Right hindlimb (tissue), 1 donor: ENCODE results near the gene CNTN4.

Source experiments
- DNase-seq: peaks from one replicate; pipeline ENCODE4 v3.0.0-alpha.2; 2018

The CNTN4 gene

DNA sequence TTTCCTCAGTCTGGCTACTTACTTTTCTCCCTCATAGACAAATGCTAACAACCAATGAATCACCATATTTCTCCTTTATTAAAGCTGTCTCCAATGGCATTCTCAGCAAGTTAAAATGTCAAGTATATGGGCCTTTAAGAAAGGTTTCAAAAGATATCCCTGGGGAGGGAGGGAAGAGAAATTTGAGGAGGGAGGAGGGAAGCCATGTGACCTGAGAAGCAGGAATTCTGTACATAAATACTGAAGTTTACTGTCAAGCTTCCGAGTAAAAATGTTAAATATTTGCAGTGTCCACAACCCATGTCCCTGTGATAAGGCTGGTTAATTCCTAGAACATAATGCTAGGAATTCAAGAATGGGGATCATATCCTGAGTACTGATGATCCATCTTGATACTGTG is 175.9 kb downstream of the CNTN4 start:
- DNase-seq, result no peak

GRCh38 chr3:2283818-2284217 is 185.2 kb downstream of the CNTN4 start:
- DNase-seq, result no peak

- no peak for DNase-seq
These were observed 202.3 kb downstream of the CNTN4 start for GRCh38 chr3:2300938-2301337.

DNA sequence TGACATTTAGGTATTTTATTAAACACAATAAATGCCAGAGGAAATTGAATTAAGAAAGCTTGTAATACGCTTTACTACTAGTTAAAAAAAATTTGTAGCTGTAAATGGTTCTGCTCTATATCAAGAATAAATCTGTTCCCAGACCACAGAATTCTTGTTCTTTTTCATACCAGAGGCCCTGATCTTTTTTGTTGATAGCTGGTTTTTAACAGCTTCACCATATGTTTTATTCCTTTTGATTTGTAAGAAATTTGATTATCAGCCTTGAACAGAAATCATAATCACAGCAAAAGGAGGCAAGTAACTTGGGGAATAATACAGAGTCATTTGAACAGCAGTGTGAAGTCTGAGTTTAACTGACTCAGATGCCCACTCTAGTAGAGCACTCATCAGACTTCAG is 202.7 kb downstream of the CNTN4 start:
- no peak for DNase-seq

GRCh38 chr3:2303566-2303965 is 204.9 kb downstream of the CNTN4 start:
- DNase-seq, result peak; percentile 36

DNA sequence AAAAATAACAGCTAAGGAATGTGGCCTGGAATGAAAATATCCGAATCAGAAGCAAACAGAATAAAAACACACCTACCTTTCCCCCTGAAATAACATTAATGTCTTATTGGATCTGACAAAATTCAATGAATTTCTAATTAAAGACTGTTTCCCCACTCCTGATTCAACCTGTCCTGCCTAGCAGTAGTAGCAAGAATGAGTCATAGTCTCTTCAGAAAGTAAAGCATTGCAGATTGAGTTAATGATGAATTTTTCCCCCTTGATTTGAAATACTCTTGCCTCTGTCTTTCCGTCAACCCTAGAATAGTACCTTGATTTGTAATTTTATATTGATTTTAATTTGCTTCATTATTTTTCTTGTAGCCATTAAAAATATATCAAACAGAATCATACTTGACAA is 212.4 kb downstream of the CNTN4 start:
- no peak for DNase-seq

DNA sequence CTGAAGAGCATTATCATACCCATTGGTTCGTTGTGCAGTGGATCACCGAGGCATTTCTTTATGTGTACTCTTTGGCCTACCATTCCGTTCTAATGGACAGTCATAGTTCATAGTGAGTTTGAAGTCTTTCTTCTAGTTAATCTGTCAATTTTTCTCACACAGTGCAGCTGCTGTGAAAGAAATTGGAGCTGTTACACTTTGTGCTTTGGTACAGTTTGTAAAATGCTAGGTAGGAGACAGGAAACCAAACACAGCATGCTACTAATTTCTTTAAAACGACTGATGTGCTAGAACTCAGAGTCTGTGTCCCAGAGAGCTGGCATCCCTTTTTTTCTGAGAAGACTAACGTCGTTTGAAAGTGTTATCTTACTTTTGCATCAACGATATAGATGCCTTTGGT is 218.9 kb downstream of the CNTN4 start:
- DNase-seq, result no peak

GRCh38 chr3:2334921-2335320 is 236.3 kb downstream of the CNTN4 start:
- DNase-seq, result no peak

GRCh38 chr3:2343031-2343682 is 244.5 kb downstream of the CNTN4 start:
- DNase-seq, result no peak

- DNase-seq, result no peak
These were observed 253.6 kb downstream of the CNTN4 start for GRCh38 chr3:2352134-2352762.

GRCh38 chr3:2354702-2355101 is 256.0 kb downstream of the CNTN4 start:
- DNase-seq, result no peak

DNA sequence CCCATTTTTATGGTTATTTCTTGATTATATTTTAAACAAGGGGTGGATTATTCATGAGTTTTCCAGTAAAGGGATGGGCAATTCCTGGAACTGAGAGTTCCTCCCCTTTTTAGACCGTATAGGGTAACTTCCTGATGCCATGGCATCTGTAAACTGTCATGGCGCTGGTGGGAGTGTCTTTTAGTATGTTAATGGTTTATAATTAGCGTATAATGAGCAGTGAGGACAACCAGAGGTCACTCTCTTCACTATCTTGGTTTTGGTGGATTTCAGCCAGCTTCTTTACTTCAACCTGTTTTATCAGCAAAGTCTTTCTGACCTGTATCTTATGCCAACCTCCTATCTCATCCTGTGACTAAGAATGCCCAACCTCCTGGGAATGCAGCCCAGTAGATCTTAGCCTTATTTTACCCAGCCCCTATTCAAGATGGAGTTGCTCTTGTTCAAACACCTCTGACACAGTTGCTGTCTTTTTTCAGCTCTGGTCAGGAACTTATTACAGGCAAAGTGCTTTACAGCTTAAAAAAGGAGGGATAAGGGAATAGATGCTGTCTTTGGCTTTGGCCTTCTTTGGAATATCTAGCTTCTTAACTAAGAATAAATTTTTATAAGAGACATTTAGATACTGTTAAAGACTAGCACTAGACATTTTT is 257.8 kb downstream of the CNTN4 start:
- DNase-seq, result no peak

- DNase-seq, result no peak
These were observed 262.1 kb downstream of the CNTN4 start for GRCh38 chr3:2360815-2361214.

GRCh38 chr3:2362122-2362521 is 263.5 kb downstream of the CNTN4 start:
- DNase-seq, result no peak

DNA sequence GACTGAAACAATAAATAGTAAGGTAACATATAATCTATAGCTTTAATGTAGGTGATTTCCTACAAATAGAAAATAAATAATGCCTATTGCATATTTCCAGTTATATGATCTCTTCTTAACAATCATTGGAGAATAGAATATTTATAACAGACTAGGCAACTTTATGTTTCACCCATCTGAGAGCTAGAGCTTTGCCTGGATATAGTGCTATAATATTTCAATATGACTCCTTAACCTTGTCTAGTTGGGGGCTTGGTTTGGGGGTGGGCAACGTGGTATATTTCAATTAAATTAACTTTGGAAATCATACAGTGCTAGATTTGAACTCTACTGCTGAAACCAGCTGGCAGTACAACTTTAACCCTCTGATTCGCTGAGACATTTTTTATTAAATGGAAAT is 265.2 kb downstream of the CNTN4 start:
- DNase-seq, result no peak

- no peak for DNase-seq
These were observed 271.7 kb downstream of the CNTN4 start for GRCh38 chr3:2370317-2370716.

DNA sequence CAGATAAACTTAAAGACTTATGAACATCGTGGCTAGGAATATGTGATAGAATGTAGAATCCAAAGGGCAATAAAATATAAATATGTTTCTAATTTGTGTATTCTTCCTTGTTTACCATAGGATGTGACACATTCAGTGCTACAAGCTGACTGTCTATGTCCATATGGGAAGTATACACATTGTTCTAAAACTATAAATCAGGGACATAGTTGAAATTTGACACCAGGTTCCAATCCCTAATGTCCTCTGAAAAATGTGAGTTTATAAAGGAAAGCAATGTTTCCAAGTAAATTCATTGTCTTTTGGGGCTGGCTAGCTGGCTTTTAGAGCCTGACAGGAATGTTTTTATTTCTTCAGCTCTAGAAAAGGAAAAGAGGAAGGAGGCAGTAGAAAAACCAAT is 273.6 kb downstream of the CNTN4 start:
- DNase-seq, result no peak

DNA sequence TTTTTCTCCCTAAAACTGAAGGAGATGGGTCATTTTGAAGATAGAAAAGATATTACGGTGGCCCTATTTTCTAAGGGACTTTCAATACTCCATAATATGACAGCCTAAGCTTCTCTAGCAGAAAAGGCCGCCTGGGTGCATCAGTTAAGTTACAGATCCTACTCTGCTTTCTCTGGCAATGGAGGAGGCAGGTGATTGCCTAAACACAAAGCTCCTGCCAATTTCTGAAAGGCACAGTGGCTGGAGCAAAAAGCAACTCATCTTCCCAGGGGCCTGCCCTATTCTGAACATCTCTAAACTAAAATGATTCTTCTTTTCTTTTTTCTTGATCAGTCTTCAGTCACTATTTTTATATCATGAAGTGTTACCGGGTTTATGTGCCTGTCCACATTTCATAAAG is 276.7 kb downstream of the CNTN4 start:
- no peak for DNase-seq

GRCh38 chr3:2377281-2377680 is 278.6 kb downstream of the CNTN4 start:
- no peak for DNase-seq

DNA sequence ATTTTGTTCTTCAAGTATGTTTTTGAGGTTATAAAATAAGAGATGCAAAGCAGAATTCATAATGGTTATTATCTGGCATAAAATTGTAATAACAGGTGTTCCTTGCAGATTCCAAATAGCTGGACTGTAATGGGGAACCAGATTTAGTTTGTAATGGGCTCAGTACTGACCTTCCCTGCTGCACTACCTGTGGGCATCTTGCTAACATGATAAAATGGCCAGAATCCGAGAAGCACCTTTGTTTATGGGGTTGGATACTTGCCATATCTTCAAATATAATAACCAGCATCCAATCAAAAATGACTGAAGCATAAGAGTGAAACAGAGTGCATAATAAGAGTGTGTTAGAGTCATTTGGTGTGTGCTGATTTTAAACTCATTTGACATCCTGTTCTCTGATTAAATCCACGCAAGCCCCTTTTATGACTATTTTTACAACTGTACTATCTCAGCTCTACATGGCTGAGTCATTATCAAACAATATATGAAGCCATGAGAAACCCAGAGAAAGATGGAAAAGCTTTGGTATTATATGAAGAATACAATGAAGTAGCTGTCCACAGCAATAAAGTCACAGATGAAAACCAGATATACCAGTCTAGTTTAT is 292.4 kb downstream of the CNTN4 start:
- no peak for DNase-seq

- DNase-seq, result no peak
These were observed 293.2 kb downstream of the CNTN4 start for GRCh38 chr3:2391896-2392295.

GRCh38 chr3:2392981-2393380 is 294.3 kb downstream of the CNTN4 start:
- no peak for DNase-seq

DNA sequence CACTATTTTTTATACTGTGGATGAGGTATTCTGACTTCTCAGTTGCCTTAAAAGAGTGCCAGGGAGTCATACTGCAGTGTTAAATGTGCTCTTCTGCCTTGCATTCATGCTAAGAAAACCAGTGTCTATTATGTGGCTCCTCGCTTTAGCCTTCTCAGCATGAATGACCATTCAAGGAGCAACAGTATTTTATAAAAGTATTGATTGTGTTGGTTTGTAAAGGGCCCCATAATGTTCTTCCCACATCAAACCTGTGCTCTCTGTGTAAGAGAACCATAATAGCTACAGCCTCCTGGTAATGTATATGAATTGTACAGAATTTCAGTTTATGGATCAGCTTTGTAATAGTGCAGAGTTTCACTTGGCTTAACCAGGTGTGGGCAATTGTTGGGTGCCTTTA is 316.4 kb downstream of the CNTN4 start:
- DNase-seq, result no peak

GRCh38 chr3:2420919-2421318 is 322.3 kb downstream of the CNTN4 start:
- DNase-seq, result no peak
